H1 (cell line): ENCODE data around the gene HABP2.

ENCODE experiments used
- CEBPB ChIP-seq: IDR thresholded peaks from 2 replicates; pipeline ENCODE4 v1.6.1; 2012; ENCODE audit warnings: low read depth, low read length
- CTCF ChIP-seq, 3 experiments: IDR thresholded peaks; 1 replicate in 2 of 3; 2 replicates in 1 of 3; pipeline versions ENCODE4 v1.5.1 to v1.6.1; 2011; ENCODE audit warnings: low read length in 3 of 3, mild to moderate bottlenecking in 3 of 3, inconsistent platforms in 2 of 3, low read depth in 1 of 3, moderate library complexity in 1 of 3; ENCODE audit not compliant: insufficient read depth in 1 of 3; ENCODE audit errors: control extremely low read depth in 1 of 3
- JUND ChIP-seq: IDR thresholded peaks from 2 replicates; pipeline ENCODE4 v1.6.1; 2011; ENCODE audit warnings: mild to moderate bottlenecking, improper control_type of control experiment, low read length
- MAFK ChIP-seq: IDR thresholded peaks from 2 replicates; pipeline ENCODE4 v1.6.1; 2012; ENCODE audit warnings: low read depth, mild to moderate bottlenecking, improper control_type of control experiment, low read length
- POLR2AphosphoS5 ChIP-seq: IDR thresholded peaks from 2 replicates; pipeline ENCODE4 v1.6.1; 2011; ENCODE audit warnings: low read depth, low read length
- SIX5 ChIP-seq: IDR thresholded peaks from 2 replicates; pipeline ENCODE4 v1.6.1; 2011; ENCODE audit warnings: mild to moderate bottlenecking, low read depth, low read length
- TEAD4 ChIP-seq: IDR thresholded peaks from 2 replicates; pipeline ENCODE4 v1.6.1; 2012; ENCODE audit warnings: low read depth, low read length, inconsistent platforms, mixed read lengths
- YY1 ChIP-seq: IDR thresholded peaks from 2 replicates; pipeline ENCODE4 v1.6.1; 2011; ENCODE audit warnings: low read depth, mild to moderate bottlenecking, low read length

DNA sequence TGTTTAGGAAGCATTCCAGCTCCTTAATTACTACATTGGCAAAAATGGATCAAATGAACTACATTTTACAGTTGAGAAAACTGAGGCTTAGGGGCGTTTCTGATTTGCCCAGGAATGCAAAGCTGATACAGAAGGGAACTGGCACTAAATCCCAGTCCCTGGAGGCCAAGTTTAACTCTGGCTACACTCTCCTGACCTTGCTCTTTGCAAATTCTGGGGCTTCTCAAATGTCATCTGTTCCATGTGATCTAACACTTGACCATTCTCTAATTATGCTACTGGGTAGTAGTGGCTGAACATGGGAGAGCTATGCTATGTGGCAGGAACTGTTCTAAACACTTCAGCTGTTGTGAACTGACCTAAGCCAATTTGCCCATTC lies 11.3 kb upstream of the HABP2 start:
- TF ChIP-seq SIX5, result no peak
- TF ChIP-seq CTCF (IDR thresholded peaks at IDR 0.05; ENCODE audit: control extremely low read depth in 1 of 3, insufficient read depth in 1 of 3, low read depth in 1 of 3, low read length in 3 of 3), result no peak
- no peak for TF ChIP-seq YY1
- TF ChIP-seq MAFK, result no peak
- TF ChIP-seq JUND, result no peak
- TF ChIP-seq CEBPB, result no peak
- no peak for TF ChIP-seq TEAD4
- TF ChIP-seq POLR2AphosphoS5, result no peak
